Gastroesophageal sphincter (tissue), 4 donors: ENCODE measurements around the gene SDK1. TPM values are rescaled to one million over a fixed set of nuclear protein-coding genes. Genes with fewer than 3 reads are reported as not detected.

ENCODE experiments used
- ATAC-seq: fragments of 150-250 bp; one replicate; pipeline ENCODE4 v1.9.1; 2016; ENCODE audit warnings: mild to moderate bottlenecking, moderate library complexity
- H3K27ac ChIP-seq, 4 donors: fragments of 200-600 bp; sonication (generic) in 3 of 4; 1 replicate in 3 of 4; 2 replicates in 1 of 4; pipeline ENCODE4 v1.5.1; 2016 to 2019
- H3K27me3 ChIP-seq: fragments of 200-600 bp; sonication (generic); one replicate; pipeline ENCODE4 v1.5.1; 2019
- H3K36me3 ChIP-seq, 2 donors: fragments of 200-600 bp; sonication (generic); one replicate each; pipeline ENCODE4 v1.5.1; 2019; ENCODE audit warnings: control low read depth in 1 of 2
- H3K4me1 ChIP-seq, 3 donors: fragments of 200-600 bp; sonication (generic); 1 replicate in 2 of 3; 2 replicates in 1 of 3; pipeline ENCODE4 v1.5.1; 2016 to 2019; ENCODE audit warnings: control low read depth in 2 of 3
- H3K4me3 ChIP-seq, 2 donors: fragments of 200-600 bp; sonication (generic); one replicate each; pipeline ENCODE4 v1.5.1; 2019; ENCODE audit warnings: mild to moderate bottlenecking in 1 of 2, moderate library complexity in 1 of 2
- H3K9me3 ChIP-seq, 3 donors: fragments of 200-600 bp; sonication (generic); one replicate each; pipeline ENCODE4 v1.5.1; 2017 to 2019; ENCODE audit warnings: control low read depth in 2 of 3
- EP300 ChIP-seq: sonication (generic); formaldehyde crosslinking; IDR thresholded peaks from one replicate; pipeline ENCODE4 v1.6.1; 2017; ENCODE audit warnings: antibody characterized with exemption, mild to moderate bottlenecking
- POLR2A ChIP-seq, 2 donors: fragments of 450-650 bp; IDR thresholded peaks; one replicate each; pipeline ENCODE4 v1.6.1; 2017; ENCODE audit warnings: antibody characterized with exemption in 2 of 2, mild to moderate bottlenecking in 2 of 2, moderate library complexity in 1 of 2
- POLR2AphosphoS5 ChIP-seq: sonication (generic); formaldehyde crosslinking; IDR thresholded peaks from one replicate; pipeline ENCODE4 v1.6.1; 2017; ENCODE audit warnings: antibody characterized with exemption
- WGBS, 2 donors: methylation state at CpG; one replicate each; pipeline ENCODE4 v1.1.5; 2018; ENCODE audit warnings: low coverage in 1 of 2; 5-methylcytosine and 5-hydroxymethylcytosine counted together
- total RNA-seq, 4 donors: library from RNA; depleted of rRNA; stranded (reverse); fragments of >200 nt; gene quantifications; one replicate each; pipeline ENCODE4 v1.1.0, GENCODE V29; 2016
- TF ChIP-seq, protein P1 (sequence below), 4 experiments: fragments of 200-600 bp in 2 of 4; fragments of 450-650 bp in 2 of 4; sonication (generic) in 1 of 4; IDR thresholded peaks; one replicate each; pipeline ENCODE4 v1.5.1; 2017 to 2019; ENCODE audit warnings: antibody characterized with exemption in 4 of 4, mild to moderate bottlenecking in 2 of 4, moderate library complexity in 2 of 4

Gene SDK1
- total RNA-seq, 4 donors from 2014 or later, result 6.1 to 13.6 (median 8.7) TPM

DNA sequence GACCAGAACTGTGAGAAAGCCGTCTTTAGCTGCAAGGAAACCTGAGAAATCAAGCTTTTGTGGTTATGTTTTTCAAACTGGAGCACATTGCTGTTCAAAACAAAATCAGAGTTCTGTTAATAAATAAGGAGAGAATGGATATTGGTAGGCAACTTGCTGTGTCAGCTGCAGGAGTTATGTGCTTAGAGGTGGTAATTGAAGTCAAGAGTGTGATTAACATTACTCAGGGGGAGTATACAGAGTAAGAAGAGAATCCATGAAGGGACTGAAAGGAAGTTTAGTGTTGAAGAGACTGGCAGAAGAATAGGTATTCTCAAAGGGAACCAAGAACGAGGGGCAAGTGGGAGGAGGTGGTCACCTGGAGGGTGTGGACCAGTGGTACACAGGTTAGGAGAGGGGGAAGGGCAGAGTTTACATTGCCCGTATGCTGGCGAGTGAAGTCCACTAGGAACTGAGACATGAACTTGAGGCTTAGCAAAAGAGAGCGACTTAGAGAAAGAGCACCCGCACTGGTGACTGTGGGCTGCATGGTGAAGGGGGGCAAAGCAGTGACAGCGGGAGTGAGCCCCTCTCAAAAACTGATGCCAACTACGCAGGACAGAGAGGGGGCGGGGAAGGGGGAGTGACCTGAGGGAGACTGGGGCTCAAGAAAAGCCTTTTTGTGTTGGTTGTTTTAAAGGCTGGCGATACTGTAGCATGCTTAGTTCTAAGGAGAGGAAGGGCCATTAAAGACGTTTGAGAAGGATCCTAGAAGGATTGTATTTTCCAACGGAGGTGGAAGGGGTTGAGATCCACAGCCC lies 80.0 kb downstream of the SDK1 start:
- H3K4me3 ChIP-seq, result no peak overlapping the region
- H3K27me3 ChIP-seq, result no peaks in the 10 kb centered on the region
- H3K4me1 ChIP-seq, result no peaks in the 10 kb centered on the region
- H3K27ac ChIP-seq, result no peak overlapping the region
- TF ChIP-seq EP300 (no peak), POLR2A (IDR thresholded peaks at IDR 0.05) (no peak), POLR2AphosphoS5 (no peak)
- TF ChIP-seq, protein P1, sequence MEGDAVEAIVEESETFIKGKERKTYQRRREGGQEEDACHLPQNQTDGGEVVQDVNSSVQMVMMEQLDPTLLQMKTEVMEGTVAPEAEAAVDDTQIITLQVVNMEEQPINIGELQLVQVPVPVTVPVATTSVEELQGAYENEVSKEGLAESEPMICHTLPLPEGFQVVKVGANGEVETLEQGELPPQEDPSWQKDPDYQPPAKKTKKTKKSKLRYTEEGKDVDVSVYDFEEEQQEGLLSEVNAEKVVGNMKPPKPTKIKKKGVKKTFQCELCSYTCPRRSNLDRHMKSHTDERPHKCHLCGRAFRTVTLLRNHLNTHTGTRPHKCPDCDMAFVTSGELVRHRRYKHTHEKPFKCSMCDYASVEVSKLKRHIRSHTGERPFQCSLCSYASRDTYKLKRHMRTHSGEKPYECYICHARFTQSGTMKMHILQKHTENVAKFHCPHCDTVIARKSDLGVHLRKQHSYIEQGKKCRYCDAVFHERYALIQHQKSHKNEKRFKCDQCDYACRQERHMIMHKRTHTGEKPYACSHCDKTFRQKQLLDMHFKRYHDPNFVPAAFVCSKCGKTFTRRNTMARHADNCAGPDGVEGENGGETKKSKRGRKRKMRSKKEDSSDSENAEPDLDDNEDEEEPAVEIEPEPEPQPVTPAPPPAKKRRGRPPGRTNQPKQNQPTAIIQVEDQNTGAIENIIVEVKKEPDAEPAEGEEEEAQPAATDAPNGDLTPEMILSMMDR (IDR thresholded peaks at IDR 0.05), result no peak
- H3K36me3 ChIP-seq, result no peaks in the 10 kb centered on the region
- WGBS, 2 donors, result 42 to 72% methylated on average over 6 to 12 of the region's 12 CpGs
- no peaks in the 10 kb centered on the region for H3K9me3 ChIP-seq
- ATAC-seq, result no peak

GRCh38 chr7:3386423-3387190 lies 85.6 kb downstream of the SDK1 start:
- 25 to 39% methylated on average over 1 of the region's 5 CpGs for WGBS, 2 donors

GRCh38 chr7:3393862-3394261 lies 92.8 kb downstream of the SDK1 start:
- ATAC-seq, result no peak
- WGBS, 2 donors, result 90 to 97% methylated on average over 2 to 3 of the region's 3 CpGs
- TF ChIP-seq, protein P1 (IDR thresholded peaks at IDR 0.05), result no peak
- TF ChIP-seq POLR2A (IDR thresholded peaks at IDR 0.05), result no peak
- TF ChIP-seq EP300, result no peak
- TF ChIP-seq POLR2AphosphoS5, result no peak
- Histone ChIP-seq H3K27me3 (no peaks in the 10 kb centered on the region), H3K4me1 (no peaks in the 10 kb centered on the region), H3K9me3 (peaks cover 0 to 5% (median 0%) of the 10 kb centered on the region in 3 donors), H3K36me3 (no peaks in the 10 kb centered on the region), H3K27ac (no peak overlapping the region), H3K4me3 (no peak overlapping the region)

More at GRCh38 chr7:3386423-3387190, 85.6 kb downstream of the SDK1 start:
- TF ChIP-seq POLR2A (IDR thresholded peaks at IDR 0.05) (no peak), EP300 (no peak), POLR2AphosphoS5 (no peak)
- TF ChIP-seq, protein P1 (IDR thresholded peaks at IDR 0.05), result no peak
- no peaks in the 10 kb centered on the region for H3K27me3 ChIP-seq
- H3K9me3 ChIP-seq, result no peaks in the 10 kb centered on the region
- no peaks in the 10 kb centered on the region for H3K4me1 ChIP-seq
- H3K4me3 ChIP-seq, result no peak overlapping the region
- no peak for ATAC-seq
- H3K27ac ChIP-seq, result no peak overlapping the region
- no peaks in the 10 kb centered on the region for H3K36me3 ChIP-seq

GRCh38 chr7:3397324-3397723 lies 96.3 kb downstream of the SDK1 start:
- ATAC-seq, result no peak
- H3K36me3 ChIP-seq, result no peaks in the 10 kb centered on the region
- H3K4me1 ChIP-seq, result no peaks in the 10 kb centered on the region
- TF ChIP-seq POLR2AphosphoS5 (no peak), EP300 (no peak)
- H3K27ac ChIP-seq, result no peak overlapping the region
- H3K4me3 ChIP-seq, result no peak overlapping the region
- 81 to 85% methylated on average over 3 of the region's 3 CpGs for WGBS, 2 donors
- H3K9me3 ChIP-seq, result peaks cover 0 to 5% (median 0%) of the 10 kb centered on the region in 3 donors
- H3K27me3 ChIP-seq, result no peaks in the 10 kb centered on the region

- no peak for TF ChIP-seq EP300
- TF ChIP-seq, protein P1 (IDR thresholded peaks at IDR 0.05), result peak in 1 of 4 experiments; percentile 6
- Histone ChIP-seq H3K27ac (no peak overlapping the region), H3K9me3 (peaks cover 0 to 5% (median 0%) of the 10 kb centered on the region in 3 donors), H3K4me3 (no peak overlapping the region), H3K4me1 (no peaks in the 10 kb centered on the region), H3K27me3 (no peaks in the 10 kb centered on the region), H3K36me3 (no peaks in the 10 kb centered on the region)
- 33% methylated on average over 1 of the region's 2 CpGs; no CpG with 5 or more reads in 1 of the 2 donors for WGBS, 2 donors
- ATAC-seq, result no peak
These were observed 98.8 kb downstream of the SDK1 start for GRCh38 chr7:3399858-3400257.
